Measurements from ENCODE around the gene HEATR5A.
"Not testable (repeated sequence)": the region's sequence is repeated elsewhere in the genome, so short reads cannot be mapped to it uniquely, and the experiment has no call there.

The HEATR5A gene

GRCh38 chr14:31387091-31387490 is 33.3 kb downstream of the HEATR5A start:
- FAIRE-seq = no peak

GRCh38 chr14:31386271-31386670 is 34.1 kb downstream of the HEATR5A start:
- no peak for FAIRE-seq

- no peak for FAIRE-seq
Measured at GRCh38 chr14:31382221-31382620, 38.1 kb downstream of the HEATR5A start.

GRCh38 chr14:31380106-31380505 is 40.2 kb downstream of the HEATR5A start:
- FAIRE-seq = no peak

GRCh38 chr14:31379125-31379947 is 41.0 kb downstream of the HEATR5A start:
- FAIRE-seq = not testable (repeated sequence)

GRCh38 chr14:31377433-31377832 is 42.9 kb downstream of the HEATR5A start:
- FAIRE-seq = no peak

- no peak for FAIRE-seq
Measured at GRCh38 chr14:31371646-31372045, 48.7 kb downstream of the HEATR5A start.

GRCh38 chr14:31363331-31364073 is 56.8 kb downstream of the HEATR5A start:
- FAIRE-seq = no peak

GRCh38 chr14:31362746-31363145 is 57.6 kb downstream of the HEATR5A start:
- FAIRE-seq = no peak

- FAIRE-seq = not testable (repeated sequence)
Measured at GRCh38 chr14:31361761-31362160, 58.6 kb downstream of the HEATR5A start.

GRCh38 chr14:31360919-31361662 is 59.3 kb downstream of the HEATR5A start:
- FAIRE-seq = no peak

- FAIRE-seq = no peak
Measured at GRCh38 chr14:31357279-31357678, 63.1 kb downstream of the HEATR5A start.

- no peak for FAIRE-seq
Measured at GRCh38 chr14:31346097-31346496, 74.3 kb downstream of the HEATR5A start.

- no peak for FAIRE-seq
Measured at GRCh38 chr14:31341280-31341679, 79.1 kb downstream of the HEATR5A start.

- peak; percentile 80 for FAIRE-seq
Measured at GRCh38 chr14:31340297-31341063, 79.9 kb downstream of the HEATR5A start.

- FAIRE-seq = no peak
Measured at GRCh38 chr14:31339743-31340142, 80.6 kb downstream of the HEATR5A start.

- FAIRE-seq = no peak
Measured at GRCh38 chr14:31337331-31337730, 83.0 kb downstream of the HEATR5A start.

- FAIRE-seq = no peak
Measured at GRCh38 chr14:31336646-31337045, 83.7 kb downstream of the HEATR5A start.

- not testable (repeated sequence) for FAIRE-seq
Measured at GRCh38 chr14:31331395-31331794, 89.0 kb downstream of the HEATR5A start.

- FAIRE-seq = not testable (repeated sequence)
Measured at GRCh38 chr14:31329876-31330521, 90.4 kb downstream of the HEATR5A start.

GRCh38 chr14:31326111-31326510 is 94.2 kb downstream of the HEATR5A start:
- FAIRE-seq = no peak

- no peak for FAIRE-seq
Measured at GRCh38 chr14:31323419-31323818, 96.9 kb downstream of the HEATR5A start.

All from islet of Langerhans (tissue), 1 donor.